ENCODE data around the gene KLF13.
A peak's percentile ranks its signal among the peaks of the same experiment; 100 is the strongest.

Gene KLF13

DNA sequence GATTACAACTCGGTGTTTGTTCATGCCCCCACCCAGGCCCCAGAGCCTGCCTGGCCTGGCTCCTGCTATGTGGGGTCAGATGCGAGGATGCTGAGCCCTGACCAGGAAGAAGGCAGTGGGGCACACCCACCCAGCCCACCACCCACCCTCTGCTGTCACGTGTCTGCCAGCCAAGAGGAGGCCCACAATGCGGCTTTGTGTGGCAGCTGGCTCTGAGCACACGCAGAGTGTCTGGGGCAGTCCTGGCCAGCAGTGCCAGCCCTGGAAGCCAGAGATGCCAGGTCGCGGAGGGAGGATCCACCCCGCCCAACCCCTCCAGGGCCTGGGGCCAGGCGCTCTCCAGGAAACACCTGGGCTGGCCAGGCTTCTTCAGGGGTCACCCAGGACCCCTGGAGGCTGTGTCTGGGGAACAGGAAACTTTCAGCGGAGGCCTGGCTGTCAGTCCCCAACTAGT, 26.4 kb upstream of the KLF13 start:
- no peak for DNase-seq

DNA sequence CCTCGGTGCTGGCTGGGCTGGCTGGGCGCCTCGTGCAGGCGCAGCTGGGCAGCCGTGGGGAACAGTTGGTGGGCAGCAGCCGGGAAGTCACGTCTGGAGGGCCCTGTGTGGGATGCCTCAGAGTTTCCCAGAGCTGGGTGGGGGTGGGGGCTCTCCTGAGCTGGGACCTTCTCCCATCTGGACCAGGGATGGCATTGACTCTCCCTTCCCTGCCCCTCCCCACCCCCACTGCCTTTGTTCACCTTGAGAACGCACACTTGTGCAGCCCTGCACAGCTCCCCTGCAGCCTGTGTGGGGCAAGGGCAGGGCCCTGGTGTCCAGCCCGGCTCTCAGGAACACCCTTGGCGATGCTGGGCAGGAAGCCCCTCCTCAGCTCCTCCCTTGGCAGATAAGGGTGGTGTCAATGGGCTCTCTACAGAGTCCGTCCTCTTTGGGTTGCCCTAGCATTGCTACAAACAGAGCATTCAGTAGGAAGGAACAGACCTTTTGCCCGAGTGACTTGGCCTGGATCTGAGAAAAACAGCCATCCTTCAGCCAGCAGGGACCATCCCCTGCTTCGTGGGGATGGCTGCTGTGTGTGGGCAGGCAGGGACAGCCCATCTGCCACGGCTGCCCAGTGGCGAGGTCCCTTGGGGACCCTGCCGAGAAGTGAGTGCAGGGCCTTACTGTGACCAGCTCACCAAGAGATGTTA, 25.5 kb upstream of the KLF13 start:
- DNase-seq = no peak

DNA sequence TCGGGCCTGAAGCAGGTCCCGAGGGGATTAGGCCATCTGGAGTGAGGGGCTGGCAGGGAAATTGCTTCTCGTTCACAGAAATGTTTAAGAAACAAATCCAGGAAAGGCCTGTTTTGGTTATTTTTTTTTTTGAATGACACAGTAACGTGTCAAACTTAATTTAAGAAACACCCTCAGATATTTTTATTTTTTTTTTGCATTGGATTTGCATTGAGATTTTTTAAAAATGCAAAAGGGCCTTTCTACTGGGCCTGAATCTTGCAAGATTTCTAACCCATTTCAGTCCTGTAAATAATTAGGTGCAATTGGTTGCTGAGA, 25.0 kb upstream of the KLF13 start:
- DNase-seq = no peak

- no peak for DNase-seq
These were observed 24.5 kb upstream of the KLF13 start for GRCh38 chr15:31302029-31302657.

GRCh38 chr15:31302778-31303725, 23.6 kb upstream of the KLF13 start:
- no peak for DNase-seq

- DNase-seq = no peak
These were observed 22.6 kb upstream of the KLF13 start for GRCh38 chr15:31303726-31304648.

DNA sequence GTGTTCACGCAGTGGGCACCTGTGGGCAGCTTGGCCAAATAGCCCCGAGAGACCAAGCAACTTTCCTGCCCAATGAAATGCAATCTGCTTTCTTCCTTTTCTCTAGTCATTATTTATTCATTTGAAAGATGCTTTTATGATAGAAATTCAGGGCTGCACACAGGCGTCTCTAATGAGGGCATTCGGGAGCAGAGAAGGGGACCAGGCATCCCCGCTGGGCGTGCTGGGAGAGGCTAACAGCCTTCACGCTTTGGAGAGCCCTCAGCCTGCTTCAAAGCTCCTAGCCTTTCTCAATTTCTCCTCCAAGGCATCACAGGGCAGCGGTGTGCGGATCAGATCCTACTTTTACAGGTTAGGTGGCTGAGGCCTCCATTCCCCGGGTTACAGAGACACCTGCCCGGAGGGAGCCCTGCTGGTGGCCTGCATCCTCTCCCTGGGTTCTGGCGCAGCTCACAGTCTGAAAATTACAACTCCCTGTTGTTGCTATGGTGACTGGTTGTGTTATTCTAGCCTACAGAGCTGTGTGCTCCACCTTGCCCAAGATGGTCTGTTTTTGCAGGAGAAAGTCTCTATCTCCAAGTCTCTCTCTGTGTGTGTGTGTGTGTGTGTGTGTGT, 21.8 kb upstream of the KLF13 start:
- DNase-seq = no peak

DNA sequence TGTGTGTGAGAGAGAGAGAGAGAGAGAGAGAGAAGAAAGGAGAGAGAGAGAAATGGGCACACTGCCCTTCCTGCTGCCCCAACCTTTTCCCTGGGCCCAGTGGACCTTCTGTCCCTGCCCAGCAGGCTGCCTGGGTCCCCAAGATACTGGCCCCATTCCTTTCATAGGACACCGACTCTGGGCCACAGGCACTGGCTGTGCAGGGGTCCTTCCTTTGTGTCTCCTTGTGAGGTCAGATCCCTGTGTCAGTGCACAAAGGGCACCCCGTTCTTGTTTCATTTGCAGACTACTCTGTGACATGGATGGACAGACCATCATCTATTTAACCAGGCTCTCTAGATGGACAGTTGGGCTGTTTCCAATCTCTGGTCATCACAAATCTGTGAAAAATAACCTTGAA, 21.3 kb upstream of the KLF13 start:
- DNase-seq = no peak

- DNase-seq = no peak
These were observed 20.7 kb upstream of the KLF13 start for GRCh38 chr15:31305796-31306425.

DNA sequence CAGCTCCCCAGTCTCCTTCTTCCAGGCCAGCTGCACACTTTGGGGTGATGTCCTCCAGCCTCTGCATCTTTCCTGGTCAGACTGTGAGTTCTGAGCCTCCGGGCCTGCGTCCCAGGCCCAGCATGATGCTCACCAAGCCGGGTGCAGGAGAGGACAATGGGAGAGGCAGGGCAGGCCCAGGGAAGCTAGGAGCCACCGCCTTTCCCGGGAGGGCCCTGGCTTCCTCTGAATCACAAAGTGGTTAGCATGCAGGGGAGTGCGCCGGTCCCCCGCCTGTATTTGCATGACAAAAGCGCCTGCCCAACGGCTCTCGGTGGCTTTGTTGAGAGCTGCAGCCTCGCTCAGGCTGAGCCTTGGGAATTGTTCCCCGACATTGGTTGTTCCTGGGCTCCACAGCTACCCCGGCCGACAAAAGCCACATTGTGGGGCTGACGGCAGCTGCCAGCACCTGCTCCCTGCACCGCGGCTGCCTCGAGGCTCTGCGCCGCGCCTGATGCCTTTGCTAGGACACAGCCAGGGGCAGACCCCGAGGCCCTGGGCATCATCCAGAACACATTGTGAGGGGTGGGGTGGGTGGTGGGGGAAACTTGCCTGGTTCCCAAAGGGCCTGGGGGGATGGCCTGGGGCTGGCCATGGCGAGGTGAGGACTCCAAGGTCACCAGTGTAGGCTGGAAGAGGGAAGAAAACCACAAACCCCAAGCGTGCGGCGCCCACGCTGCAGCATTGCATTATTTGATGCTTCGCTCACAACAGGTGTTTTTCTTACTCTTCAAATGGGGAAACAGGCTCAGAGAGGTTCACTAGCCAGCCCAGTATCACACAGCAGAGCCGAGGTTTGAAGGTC, 20.0 kb upstream of the KLF13 start:
- DNase-seq = peak; percentile 27

GRCh38 chr15:31307270-31308184, 19.1 kb upstream of the KLF13 start:
- no peak for DNase-seq

- no peak for DNase-seq
These were observed 18.4 kb upstream of the KLF13 start for GRCh38 chr15:31308185-31308639.

GRCh38 chr15:31309893-31310606, 16.6 kb upstream of the KLF13 start:
- DNase-seq = no peak

- DNase-seq = no peak
These were observed 14.7 kb upstream of the KLF13 start for GRCh38 chr15:31311735-31312619.

GRCh38 chr15:31313223-31313622, 13.4 kb upstream of the KLF13 start:
- DNase-seq = no peak

DNA sequence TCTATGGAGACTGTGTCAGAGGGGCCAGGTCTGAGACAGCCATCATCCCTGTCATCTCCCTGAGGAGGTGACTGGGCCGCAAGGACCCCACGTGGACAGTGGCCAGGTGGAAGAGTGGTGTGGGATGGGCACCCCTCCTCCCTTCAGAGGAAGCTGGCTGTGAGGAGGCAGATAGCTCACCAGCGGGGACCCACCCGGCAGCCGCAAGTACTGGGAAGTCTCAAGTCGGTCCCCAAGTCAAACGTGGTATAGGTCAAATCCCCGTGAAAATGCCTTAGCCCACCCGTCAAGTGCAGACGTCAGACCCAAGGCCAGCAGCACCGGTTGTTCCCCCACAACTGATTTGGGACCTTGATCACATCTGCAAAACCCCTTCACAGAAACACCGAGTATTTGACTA, 12.3 kb upstream of the KLF13 start:
- no peak for DNase-seq

DNA sequence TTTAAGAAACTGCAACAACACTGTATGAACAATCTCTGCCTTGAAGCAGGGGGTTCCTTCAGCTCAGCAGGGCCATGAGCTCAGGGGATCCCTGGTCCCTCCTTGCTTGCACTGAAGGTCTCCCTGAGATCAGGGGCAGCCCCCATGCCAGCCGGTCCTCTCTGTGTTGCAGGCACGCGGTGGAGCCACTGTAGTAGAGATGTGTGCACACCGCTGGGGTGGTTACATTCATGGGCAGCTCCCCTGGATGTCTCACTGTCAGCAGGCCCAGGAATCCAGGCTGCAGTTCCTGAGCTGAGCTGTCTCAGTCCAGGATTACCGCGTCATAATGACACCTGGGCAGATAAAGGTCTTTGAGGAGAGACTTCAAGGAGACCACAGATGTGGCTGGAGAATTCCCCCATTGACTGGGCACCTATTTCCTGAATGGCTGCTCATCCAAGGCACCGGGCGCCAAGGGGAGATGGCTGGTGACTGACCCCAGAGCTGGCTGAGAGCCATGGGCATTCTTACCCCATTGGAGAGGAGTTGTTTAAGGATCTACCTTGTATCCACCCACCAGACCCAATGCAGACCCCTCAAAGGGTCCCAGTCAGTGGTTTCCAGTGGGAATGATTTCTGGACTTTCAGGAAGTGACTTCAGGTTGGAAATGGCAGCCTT, 10.4 kb upstream of the KLF13 start:
- no peak for DNase-seq
